HepG2 (cell line): ENCODE data around the gene FGF18. TPM values are rescaled to one million over a fixed set of nuclear protein-coding genes. Genes with fewer than 3 reads are reported as not detected.

ENCODE experiments used
- ATAC-seq: fragments of 200-7000 bp; cut with Tn5 transposase; 3 replicates; pipeline ENCODE4 v1.9.1; 2020; ENCODE audit warnings: mild to moderate bottlenecking, moderate library complexity
- BruUV-seq: library from RNA; stranded (reverse); fragments of 400-500 nt; replicated peaks from 2 replicates; lab custom pipeline; 2021; lab: Mats Ljungman, UMichigan
- CTCF ChIA-PET: fragments of 300-600 bp; formaldehyde crosslinking; extraction: SDS; loops from one replicate; lab custom pipeline; 2021; ENCODE audit warnings: low total read pairs, inconsistent platforms, low intra/inter-chr PET ratio; lab: Yijun Ruan, JAX
- POLR2A ChIA-PET: fragments of 350-600 bp; sonication (Branson Sonifier 250); formaldehyde crosslinking; loops from one replicate; lab custom pipeline; 2020; ENCODE audit warnings: antibody characterized with exemption, inconsistent platforms; lab: Yijun Ruan, JAX
- DNase-seq: peaks from one replicate; pipeline ENCODE4 v3.0.0-alpha.2; 2015; ENCODE audit warnings: low spot score
- FAIRE-seq: peaks from 3 replicates; lab custom pipeline; 2011; peaks lifted over from hg19 to GRCh38; lab: Jason Lieb, UNC
- H2AFZ ChIP-seq: one replicate; pipeline ENCODE4 v1.6.1; 2011; ENCODE audit warnings: low read length, inconsistent platforms
- H3K27ac ChIP-seq: fragments of 300-600 bp; 3 replicates; pipeline ENCODE4 v1.8.0; 2011; ENCODE audit warnings: mixed run types, mild to moderate bottlenecking, mixed read lengths, low read length, inconsistent platforms; ENCODE audit not compliant: insufficient read depth; ENCODE audit errors: extremely low read length
- H3K27me3 ChIP-seq, 2 experiments: fragments of 200-600 bp in 1 of 2; 2 replicates in 1 of 2; 3 replicates in 1 of 2; pipeline versions ENCODE4 v1.6.0 to v1.8.0; 2011; ENCODE audit warnings: low read length in 2 of 2, mild to moderate bottlenecking in 2 of 2, moderate library complexity in 2 of 2, inconsistent platforms in 1 of 2; ENCODE audit not compliant: insufficient read depth in 2 of 2, control insufficient read depth in 1 of 2
- H3K36me3 ChIP-seq, 2 experiments: fragments of 200-600 bp in 1 of 2; replicated peaks in 1 of 2; 2 replicates in 1 of 2; 3 replicates in 1 of 2; pipeline versions ENCODE4 v1.5.1 to v1.8.0; 2011; ENCODE audit warnings: low read length in 2 of 2, inconsistent platforms in 1 of 2; ENCODE audit not compliant: insufficient read depth in 2 of 2, control insufficient read depth in 1 of 2
- H3K4me1 ChIP-seq: 2 replicates; pipeline ENCODE4 v1.5.1; 2012; ENCODE audit warnings: low read length, inconsistent platforms; ENCODE audit not compliant: insufficient read depth
- H3K4me2 ChIP-seq: 2 replicates; pipeline ENCODE4 v1.6.0; 2011; ENCODE audit warnings: low read depth, low read length, inconsistent platforms
- H3K4me3 ChIP-seq, 3 experiments: fragments of 200-600 bp in 1 of 3; sonication (generic), shearing (Covaris generic) in 1 of 3; replicated peaks in 1 of 3; 2 replicates each; pipeline ENCODE4 v1.5.1; 2011 to 2016; ENCODE audit warnings: low read length in 3 of 3, inconsistent platforms in 2 of 3, low read depth in 2 of 3, mild to moderate bottlenecking in 2 of 3, control low read depth in 1 of 3, mixed read lengths in 1 of 3; ENCODE audit not compliant: insufficient read depth in 1 of 3
- H3K79me2 ChIP-seq: one replicate; pipeline ENCODE4 v1.6.1; 2011; ENCODE audit warnings: low read length, inconsistent platforms; ENCODE audit not compliant: insufficient read depth
- H3K9ac ChIP-seq: 2 replicates; pipeline ENCODE4 v1.6.0; 2011; ENCODE audit warnings: mild to moderate bottlenecking, low read depth, low read length, inconsistent platforms; ENCODE audit not compliant: insufficient read depth
- H3K9me3 ChIP-seq: 2 replicates; pipeline ENCODE4 v1.5.1; 2012; ENCODE audit warnings: mild to moderate bottlenecking, low read length
- H4K20me1 ChIP-seq: 2 replicates; pipeline ENCODE4 v1.6.0; 2011; ENCODE audit warnings: inconsistent platforms, mild to moderate bottlenecking, low read length, moderate library complexity; ENCODE audit not compliant: insufficient read depth
- ATF3 ChIP-seq: sonication (generic); formaldehyde crosslinking; IDR thresholded peaks from 2 replicates; pipeline ENCODE4 v1.4.0; 2020; ENCODE audit warnings: missing genetic modification reagents
- ATM ChIP-seq: fragments of 450-650 bp; IDR thresholded peaks from 2 replicates; pipeline ENCODE4 v1.7.1; 2017; ENCODE audit warnings: mild to moderate bottlenecking, borderline replicate concordance
- CREM ChIP-seq, 2 experiments: sonication (generic) in 1 of 2; formaldehyde crosslinking in 1 of 2; IDR thresholded peaks; 2 replicates each; pipeline versions ENCODE4 v1.4.0 to v1.6.1; 2016 to 2020; ENCODE audit warnings: antibody characterized with exemption in 1 of 2, mild to moderate bottlenecking in 1 of 2, missing genetic modification reagents in 1 of 2
- HNRNPK ChIP-seq: fragments of 200-400 bp; formaldehyde crosslinking; IDR thresholded peaks from 2 replicates; pipeline ENCODE4 v1.6.1; 2018; ENCODE audit warnings: low read length, low read depth, moderate library complexity, mild to moderate bottlenecking; ENCODE audit not compliant: poor library complexity, severe bottlenecking
- KLF12 ChIP-seq: sonication (generic); formaldehyde crosslinking; IDR thresholded peaks from 2 replicates; pipeline ENCODE4 v1.4.0; 2020; ENCODE audit warnings: missing genetic modification reagents, borderline replicate concordance
- MTA1 ChIP-seq: sonication (generic); formaldehyde crosslinking; IDR thresholded peaks from 2 replicates; pipeline ENCODE4 v1.4.0; 2020; ENCODE audit warnings: missing genetic modification reagents, mild to moderate bottlenecking, borderline replicate concordance
- MXD4 ChIP-seq: IDR thresholded peaks from 2 replicates; pipeline ENCODE4 v1.6.1; 2016; ENCODE audit warnings: mild to moderate bottlenecking, missing biosample characterization, missing genetic modification reagents
- ZNF205 ChIP-seq: IDR thresholded peaks from 2 replicates; pipeline ENCODE4 v1.6.1; 2018; ENCODE audit warnings: missing biosample characterization, missing genetic modification reagents
- ZNF354B ChIP-seq: sonication (generic); formaldehyde crosslinking; IDR thresholded peaks from 2 replicates; pipeline ENCODE4 v1.8.0; 2022; ENCODE audit warnings: mild to moderate bottlenecking, missing genetic modification reagents
- WGBS: methylation state at CpG from one replicate; pipeline ENCODE4 v1.1.6; 2017; ENCODE audit warnings: low lambda C conversion rate; 5-methylcytosine and 5-hydroxymethylcytosine counted together
- in situ Hi-C: cut with HindIII; loops from 2 replicates; pipeline ENCODE4 v1.10.0; 2017; ENCODE audit warnings: low pct_unique_long_range_greater_than_20kb; ENCODE audit not compliant: extremely low pct_ligation_motif_present
- intact Hi-C: fragments of 100-400 bp; cut with micrococcal nuclease; formaldehyde crosslinking; loops from one replicate; pipeline ENCODE4 v1.10.0; 2022; ENCODE audit not compliant: unreplicated experiment
- polyA plus RNA-seq, 8 experiments: library from polyadenylated mRNA; depleted of rRNA in 3 of 8; stranded (reverse) in 7 of 8; unstranded in 1 of 8; fragments of >200 nt; fragmentation: Illumina TruSeq in 4 of 8; extraction: Trizol in 4 of 8; gene quantifications; 2 replicates each; pipeline versions ENCODE4 v1.2.1 to v1.2.3, GENCODE V29; 2011 to 2016; ENCODE audit warnings: low read depth in 4 of 8, missing spikeins in 1 of 8, mixed read lengths in 1 of 8; ENCODE audit not compliant: insufficient read depth in 1 of 8
- total RNA-seq, 5 experiments: library from RNA; depleted of rRNA; stranded (reverse); fragments of >200 nt; fragmentation: Illumina TruSeq; extraction: Trizol; gene quantifications; 2 replicates each; pipeline ENCODE4 v1.2.3, GENCODE V29; 2016; ENCODE audit warnings: low read depth in 1 of 5
- TF ChIP-seq, protein P1 (sequence below): sonication (generic); formaldehyde crosslinking; IDR thresholded peaks from 2 replicates; pipeline ENCODE4 v1.4.0; 2020; ENCODE audit warnings: missing genetic modification reagents, borderline replicate concordance
- TF ChIP-seq, protein P2 (sequence below): sonication (generic); formaldehyde crosslinking; IDR thresholded peaks from 2 replicates; pipeline ENCODE4 v1.5.1; 2020; ENCODE audit warnings: mild to moderate bottlenecking, missing genetic modification reagents, moderate library complexity

FGF18 gene
- total and polyA plus RNA-seq, 2 of the 13 experiments (the other 11 are each of a cell fraction or from before 2014, with no cell fraction given), result not detected

DNA sequence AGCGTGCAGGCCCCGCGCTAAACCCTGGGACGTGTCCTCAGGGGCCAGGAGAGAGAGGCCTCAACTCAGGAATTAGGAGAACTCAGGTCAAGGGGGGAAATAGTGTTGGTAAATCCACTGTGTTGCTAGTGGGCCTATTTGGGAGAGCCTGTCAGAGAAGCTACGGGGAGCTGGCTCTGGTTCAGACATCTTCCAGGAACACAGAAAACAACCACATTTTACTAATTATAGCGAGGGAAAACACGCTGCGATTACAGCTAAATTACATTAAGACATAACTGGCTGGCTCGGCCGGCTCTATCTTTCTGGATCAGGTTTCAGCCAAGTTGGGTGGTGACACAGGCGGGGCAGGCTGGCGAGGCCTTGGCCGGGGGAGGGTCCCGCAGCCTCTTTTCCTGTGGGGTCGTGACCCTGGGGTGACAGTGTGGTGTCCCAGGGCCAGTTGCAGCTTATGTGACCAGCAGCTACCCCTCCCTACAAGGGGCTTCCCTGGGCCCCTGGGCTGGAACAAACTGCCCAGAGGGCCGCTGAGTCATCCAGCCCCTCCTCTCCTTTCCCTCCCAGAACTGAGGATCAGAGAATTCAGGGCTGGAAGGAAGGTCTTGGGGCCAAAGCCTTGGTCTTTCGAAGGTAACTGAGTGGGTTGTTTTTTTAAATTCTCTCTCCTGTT, 75.1 kb downstream of the FGF18 start (continued):
- TF ChIP-seq ATF3 (peak; percentile 62), KLF12 (CRISPR knock-in tag) (no peak), ZNF354B (CRISPR knock-in tag) (no peak), ZNF205 (CRISPR knock-in tag) (no peak)
- TF ChIP-seq, protein P1, sequence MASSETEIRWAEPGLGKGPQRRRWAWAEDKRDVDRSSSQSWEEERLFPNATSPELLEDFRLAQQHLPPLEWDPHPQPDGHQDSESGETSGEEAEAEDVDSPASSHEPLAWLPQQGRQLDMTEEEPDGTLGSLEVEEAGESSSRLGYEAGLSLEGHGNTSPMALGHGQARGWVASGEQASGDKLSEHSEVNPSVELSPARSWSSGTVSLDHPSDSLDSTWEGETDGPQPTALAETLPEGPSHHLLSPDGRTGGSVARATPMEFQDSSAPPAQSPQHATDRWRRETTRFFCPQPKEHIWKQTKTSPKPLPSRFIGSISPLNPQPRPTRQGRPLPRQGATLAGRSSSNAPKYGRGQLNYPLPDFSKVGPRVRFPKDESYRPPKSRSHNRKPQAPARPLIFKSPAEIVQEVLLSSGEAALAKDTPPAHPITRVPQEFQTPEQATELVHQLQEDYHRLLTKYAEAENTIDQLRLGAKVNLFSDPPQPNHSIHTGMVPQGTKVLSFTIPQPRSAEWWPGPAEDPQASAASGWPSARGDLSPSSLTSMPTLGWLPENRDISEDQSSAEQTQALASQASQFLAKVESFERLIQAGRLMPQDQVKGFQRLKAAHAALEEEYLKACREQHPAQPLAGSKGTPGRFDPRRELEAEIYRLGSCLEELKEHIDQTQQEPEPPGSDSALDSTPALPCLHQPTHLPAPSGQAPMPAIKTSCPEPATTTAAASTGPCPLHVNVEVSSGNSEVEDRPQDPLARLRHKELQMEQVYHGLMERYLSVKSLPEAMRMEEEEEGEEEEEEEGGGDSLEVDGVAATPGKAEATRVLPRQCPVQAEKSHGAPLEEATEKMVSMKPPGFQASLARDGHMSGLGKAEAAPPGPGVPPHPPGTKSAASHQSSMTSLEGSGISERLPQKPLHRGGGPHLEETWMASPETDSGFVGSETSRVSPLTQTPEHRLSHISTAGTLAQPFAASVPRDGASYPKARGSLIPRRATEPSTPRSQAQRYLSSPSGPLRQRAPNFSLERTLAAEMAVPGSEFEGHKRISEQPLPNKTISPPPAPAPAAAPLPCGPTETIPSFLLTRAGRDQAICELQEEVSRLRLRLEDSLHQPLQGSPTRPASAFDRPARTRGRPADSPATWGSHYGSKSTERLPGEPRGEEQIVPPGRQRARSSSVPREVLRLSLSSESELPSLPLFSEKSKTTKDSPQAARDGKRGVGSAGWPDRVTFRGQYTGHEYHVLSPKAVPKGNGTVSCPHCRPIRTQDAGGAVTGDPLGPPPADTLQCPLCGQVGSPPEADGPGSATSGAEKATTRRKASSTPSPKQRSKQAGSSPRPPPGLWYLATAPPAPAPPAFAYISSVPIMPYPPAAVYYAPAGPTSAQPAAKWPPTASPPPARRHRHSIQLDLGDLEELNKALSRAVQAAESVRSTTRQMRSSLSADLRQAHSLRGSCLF (CRISPR knock-in tag), result no peak

GRCh38 chr5:171495122-171495700, 75.8 kb downstream of the FGF18 start:
- Histone ChIP-seq H3K4me1 (peaks cover 14% of the 10 kb centered on the region), H3K27ac (no peak overlapping the region), H3K4me2 (peak overlapping the region; percentile 60; the same call in 1 of the 2 replicates), H3K27me3 (no peaks in the 10 kb centered on the region; a peak in 2 of 5 replicates), H2AFZ (no peak overlapping the region), H4K20me1 (no peaks in the 10 kb centered on the region), H3K9me3 (no peaks in the 10 kb centered on the region), H3K9ac (no peak overlapping the region), H3K36me3 (no peaks in the 10 kb centered on the region), H3K79me2 (no peaks in the 10 kb centered on the region), H3K4me3 (no peak overlapping the region)
- FAIRE-seq (no peak), DNase-seq (no peak), ATAC-seq (no peak)
- CTCF ChIA-PET, result no interaction called here
- POLR2A ChIA-PET, result no interaction called here
- in situ Hi-C loops (no loop called here), intact Hi-C loops (no loop called here)
- no TSS peak for BruUV-seq
- TF ChIP-seq MXD4 (CRISPR knock-in tag) (no peak), HNRNPK (peak; percentile 24), CREM (IDR thresholded peaks at IDR 0.05) (no peak), CREM (CRISPR knock-in tag; IDR thresholded peaks at IDR 0.05) (no peak), MTA1 (CRISPR knock-in tag) (no peak), ATM (no peak)
- TF ChIP-seq, protein P2, sequence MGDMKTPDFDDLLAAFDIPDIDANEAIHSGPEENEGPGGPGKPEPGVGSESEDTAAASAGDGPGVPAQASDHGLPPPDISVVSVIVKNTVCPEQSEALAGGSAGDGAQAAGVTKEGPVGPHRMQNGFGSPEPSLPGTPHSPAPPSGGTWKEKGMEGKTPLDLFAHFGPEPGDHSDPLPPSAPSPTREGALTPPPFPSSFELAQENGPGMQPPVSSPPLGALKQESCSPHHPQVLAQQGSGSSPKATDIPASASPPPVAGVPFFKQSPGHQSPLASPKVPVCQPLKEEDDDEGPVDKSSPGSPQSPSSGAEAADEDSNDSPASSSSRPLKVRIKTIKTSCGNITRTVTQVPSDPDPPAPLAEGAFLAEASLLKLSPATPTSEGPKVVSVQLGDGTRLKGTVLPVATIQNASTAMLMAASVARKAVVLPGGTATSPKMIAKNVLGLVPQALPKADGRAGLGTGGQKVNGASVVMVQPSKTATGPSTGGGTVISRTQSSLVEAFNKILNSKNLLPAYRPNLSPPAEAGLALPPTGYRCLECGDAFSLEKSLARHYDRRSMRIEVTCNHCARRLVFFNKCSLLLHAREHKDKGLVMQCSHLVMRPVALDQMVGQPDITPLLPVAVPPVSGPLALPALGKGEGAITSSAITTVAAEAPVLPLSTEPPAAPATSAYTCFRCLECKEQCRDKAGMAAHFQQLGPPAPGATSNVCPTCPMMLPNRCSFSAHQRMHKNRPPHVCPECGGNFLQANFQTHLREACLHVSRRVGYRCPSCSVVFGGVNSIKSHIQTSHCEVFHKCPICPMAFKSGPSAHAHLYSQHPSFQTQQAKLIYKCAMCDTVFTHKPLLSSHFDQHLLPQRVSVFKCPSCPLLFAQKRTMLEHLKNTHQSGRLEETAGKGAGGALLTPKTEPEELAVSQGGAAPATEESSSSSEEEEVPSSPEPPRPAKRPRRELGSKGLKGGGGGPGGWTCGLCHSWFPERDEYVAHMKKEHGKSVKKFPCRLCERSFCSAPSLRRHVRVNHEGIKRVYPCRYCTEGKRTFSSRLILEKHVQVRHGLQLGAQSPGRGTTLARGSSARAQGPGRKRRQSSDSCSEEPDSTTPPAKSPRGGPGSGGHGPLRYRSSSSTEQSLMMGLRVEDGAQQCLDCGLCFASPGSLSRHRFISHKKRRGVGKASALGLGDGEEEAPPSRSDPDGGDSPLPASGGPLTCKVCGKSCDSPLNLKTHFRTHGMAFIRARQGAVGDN, result no peak
- 69% methylated on average over 5 of the region's 5 CpGs for WGBS
